Mesenchymal stem cell (in vitro differentiated cells and primary cell): Measurements from ENCODE around the gene ADGRV1.
"Not testable (repeated sequence)": the region's sequence is repeated elsewhere in the genome, so short reads cannot be mapped to it uniquely, and the experiment has no call there.

Experiments used
- DNase-seq: peaks from one replicate; pipeline ENCODE4 v3.0.0-alpha.2; 2013
- H2AFZ ChIP-seq: one replicate; pipeline ENCODE4 v1.6.1; 2013; ENCODE audit warnings: low read depth, mild to moderate bottlenecking, control low read depth, inconsistent platforms, low read length, moderate library complexity
- H2AK5ac ChIP-seq: 2 replicates; pipeline ENCODE4 v1.6.1; 2013; ENCODE audit warnings: low read length, moderate library complexity, mild to moderate bottlenecking, inconsistent platforms; ENCODE audit not compliant: severe bottlenecking
- H2BK120ac ChIP-seq: one replicate; pipeline ENCODE4 v1.6.1; 2013; ENCODE audit warnings: low read depth, mild to moderate bottlenecking, inconsistent platforms, low read length, moderate library complexity
- H2BK12ac ChIP-seq, 2 experiments: one replicate each; pipeline ENCODE4 v1.6.1; 2013; ENCODE audit warnings: inconsistent platforms in 2 of 2, low read length in 2 of 2, mild to moderate bottlenecking in 2 of 2, moderate library complexity in 2 of 2, control low read depth in 1 of 2
- H2BK15ac ChIP-seq: one replicate; pipeline ENCODE4 v1.6.1; 2013; ENCODE audit warnings: mild to moderate bottlenecking, low read depth, inconsistent platforms; ENCODE audit not compliant: poor library complexity, severe bottlenecking
- H2BK5ac ChIP-seq: 2 replicates; pipeline ENCODE4 v1.6.1; 2013; ENCODE audit warnings: low read depth, mild to moderate bottlenecking, low read length, control low read depth, inconsistent platforms; ENCODE audit not compliant: poor library complexity, severe bottlenecking
- H3K14ac ChIP-seq, 2 experiments: one replicate each; pipeline ENCODE4 v1.6.1; 2013; ENCODE audit warnings: inconsistent platforms in 2 of 2, low read length in 2 of 2, control low read depth in 1 of 2, mild to moderate bottlenecking in 1 of 2, moderate library complexity in 1 of 2
- H3K18ac ChIP-seq, 2 experiments: one replicate each; pipeline ENCODE4 v1.6.1; 2013; ENCODE audit warnings: inconsistent platforms in 2 of 2, low read length in 2 of 2, control low read depth in 1 of 2, low read depth in 1 of 2, mild to moderate bottlenecking in 1 of 2
- H3K23ac ChIP-seq, 2 experiments: one replicate each; pipeline ENCODE4 v1.6.1; 2013; ENCODE audit warnings: inconsistent platforms in 2 of 2, low read length in 2 of 2, mild to moderate bottlenecking in 2 of 2, moderate library complexity in 2 of 2, control low read depth in 1 of 2
- H3K27ac ChIP-seq: 2 replicates; pipeline ENCODE4 v1.5.1; 2013; ENCODE audit warnings: mild to moderate bottlenecking, moderate library complexity, low read length, control low read depth, inconsistent platforms; ENCODE audit not compliant: poor library complexity, severe bottlenecking
- H3K27me3 ChIP-seq, 2 experiments: 2 replicates each; pipeline versions ENCODE4 v1.6.1 to v1.7.0; 2013; ENCODE audit warnings: low read length in 2 of 2, mild to moderate bottlenecking in 2 of 2, moderate library complexity in 2 of 2, control low read depth in 1 of 2, inconsistent platforms in 1 of 2; ENCODE audit not compliant: control insufficient read depth in 1 of 2, insufficient read depth in 1 of 2
- H3K36me3 ChIP-seq, 2 experiments: 2 replicates each; pipeline versions ENCODE4 v1.6.1 to v1.7.0; 2013; ENCODE audit warnings: low read length in 2 of 2, control low read depth in 1 of 2, inconsistent platforms in 1 of 2, low read depth in 1 of 2, mild to moderate bottlenecking in 1 of 2; ENCODE audit not compliant: insufficient read depth in 2 of 2, control insufficient read depth in 1 of 2
- H3K4ac ChIP-seq, 2 experiments: one replicate each; pipeline ENCODE4 v1.6.1; 2013; ENCODE audit warnings: inconsistent platforms in 2 of 2, low read length in 2 of 2, mild to moderate bottlenecking in 2 of 2, moderate library complexity in 2 of 2, control low read depth in 1 of 2, low read depth in 1 of 2
- H3K4me1 ChIP-seq: 2 replicates; pipeline ENCODE4 v1.6.1; 2013; ENCODE audit warnings: low read depth, low read length, control low read depth; ENCODE audit not compliant: control insufficient read depth, insufficient read depth
- H3K4me2 ChIP-seq: 2 replicates; pipeline ENCODE4 v1.6.1; 2013; ENCODE audit warnings: low read length, mild to moderate bottlenecking, inconsistent platforms; ENCODE audit not compliant: poor library complexity, severe bottlenecking
- H3K4me3 ChIP-seq, 2 experiments: 2 replicates each; pipeline versions ENCODE4 v1.5.1 to v1.7.0; 2013; ENCODE audit warnings: low read length in 2 of 2, mild to moderate bottlenecking in 2 of 2, control low read depth in 1 of 2, low read depth in 1 of 2; ENCODE audit not compliant: insufficient read depth in 1 of 2
- H3K79me1 ChIP-seq: replicated peaks from 2 replicates; pipeline ENCODE4 v1.6.1; 2013; ENCODE audit warnings: mild to moderate bottlenecking, control low read depth, low read length, inconsistent platforms; ENCODE audit not compliant: poor library complexity, severe bottlenecking
- H3K9ac ChIP-seq: 2 replicates; pipeline ENCODE4 v1.7.0; 2013; ENCODE audit warnings: mild to moderate bottlenecking, low read length, moderate library complexity
- H3K9me3 ChIP-seq: 2 replicates; pipeline ENCODE4 v1.7.0; 2013; ENCODE audit warnings: mild to moderate bottlenecking, low read length; ENCODE audit not compliant: control insufficient read depth
- H4K8ac ChIP-seq: one replicate; pipeline ENCODE4 v1.6.1; 2013; ENCODE audit warnings: inconsistent platforms, mild to moderate bottlenecking, low read length, moderate library complexity
- H4K91ac ChIP-seq: one replicate; pipeline ENCODE4 v1.6.1; 2013; ENCODE audit warnings: mild to moderate bottlenecking, low read length, inconsistent platforms
- WGBS: methylation state at CpG from one replicate; pipeline ENCODE4 v1.1.7; 2013; ENCODE audit warnings: mixed read lengths; 5-methylcytosine and 5-hydroxymethylcytosine counted together

The ADGRV1 gene

GRCh38 chr5:90921418-90921973 lies 362.9 kb downstream of the ADGRV1 start:
- no peak overlapping the region for H4K91ac ChIP-seq
- no peak overlapping the region for H3K4ac ChIP-seq
- no peak overlapping the region for H3K4me3 ChIP-seq
- no peak overlapping the region for H2AK5ac ChIP-seq
- H3K4me1 ChIP-seq, result no peaks in the 10 kb centered on the region
- H2BK5ac ChIP-seq, result no peak overlapping the region
- H3K27ac ChIP-seq, result no peak overlapping the region
- no peaks in the 10 kb centered on the region for H3K36me3 ChIP-seq
- H2BK120ac ChIP-seq, result no peak overlapping the region
- no peak overlapping the region for H3K9ac ChIP-seq
- H3K4me2 ChIP-seq, result no peak overlapping the region
- H4K8ac ChIP-seq, result peak overlapping the region; percentile 50
- no peak for DNase-seq
- WGBS, result 80% methylated on average over 2 of the region's 2 CpGs
- H3K9me3 ChIP-seq, result no peaks in the 10 kb centered on the region
- H3K18ac ChIP-seq, result no peak overlapping the region
- H2BK15ac ChIP-seq, result no peak overlapping the region
- no peak overlapping the region for H3K14ac ChIP-seq
- peak overlapping the region in 1 of 2 experiments; percentile 50 for H2BK12ac ChIP-seq
- H3K79me1 ChIP-seq, result no peaks in the 10 kb centered on the region
- no peak overlapping the region for H3K23ac ChIP-seq
- no peak overlapping the region for H2AFZ ChIP-seq
- no peaks in the 10 kb centered on the region for H3K27me3 ChIP-seq

GRCh38 chr5:90924222-90924621 lies 365.6 kb downstream of the ADGRV1 start:
- not testable (repeated sequence) for H4K8ac ChIP-seq, H3K14ac ChIP-seq, H3K27me3 ChIP-seq, H4K91ac ChIP-seq, H3K4ac ChIP-seq, H3K36me3 ChIP-seq, H3K79me1 ChIP-seq, H2AFZ ChIP-seq, H3K4me3 ChIP-seq, H3K18ac ChIP-seq, H2AK5ac ChIP-seq, H3K27ac ChIP-seq, H3K9ac ChIP-seq, H2BK12ac ChIP-seq, H2BK15ac ChIP-seq, H3K4me1 ChIP-seq, H3K23ac ChIP-seq, DNase-seq, H2BK120ac ChIP-seq, H3K4me2 ChIP-seq, H3K9me3 ChIP-seq, H2BK5ac ChIP-seq
- WGBS, result 100% methylated on average over 2 of the region's 2 CpGs

- not testable (repeated sequence) for H2BK120ac ChIP-seq, H2AFZ ChIP-seq, H3K79me1 ChIP-seq, H3K4me3 ChIP-seq, H3K9ac ChIP-seq, H4K91ac ChIP-seq, DNase-seq, H3K27ac ChIP-seq, H2AK5ac ChIP-seq, H3K27me3 ChIP-seq, H2BK15ac ChIP-seq, H2BK5ac ChIP-seq, H3K23ac ChIP-seq, H3K4me2 ChIP-seq, H3K36me3 ChIP-seq, H2BK12ac ChIP-seq, H3K4me1 ChIP-seq, H4K8ac ChIP-seq, H3K14ac ChIP-seq, H3K9me3 ChIP-seq, H3K18ac ChIP-seq, H3K4ac ChIP-seq
- 88% methylated on average over 27 of the region's 29 CpGs for WGBS
Observed at GRCh38 chr5:90929013-90929839, 370.6 kb downstream of the ADGRV1 start.

GRCh38 chr5:90930062-90930461 lies 371.5 kb downstream of the ADGRV1 start:
- no peak overlapping the region for H2BK5ac ChIP-seq
- H3K14ac ChIP-seq, result no peak overlapping the region
- no peaks in the 10 kb centered on the region for H3K36me3 ChIP-seq
- H4K8ac ChIP-seq, result no peak overlapping the region
- H3K4me1 ChIP-seq, result no peaks in the 10 kb centered on the region
- H3K9ac ChIP-seq, result no peak overlapping the region
- no peak overlapping the region for H3K27ac ChIP-seq
- DNase-seq, result no peak
- WGBS, result 25% methylated on average over 1 of the region's 5 CpGs
- H2AFZ ChIP-seq, result no peak overlapping the region
- no peaks in the 10 kb centered on the region for H3K9me3 ChIP-seq
- no peak overlapping the region for H3K4ac ChIP-seq
- no peak overlapping the region for H2BK120ac ChIP-seq
- no peak overlapping the region for H3K23ac ChIP-seq
- H2BK12ac ChIP-seq, result no peak overlapping the region
- no peak overlapping the region for H3K18ac ChIP-seq
- H3K27me3 ChIP-seq, result no peaks in the 10 kb centered on the region
- H4K91ac ChIP-seq, result no peak overlapping the region
- H3K4me2 ChIP-seq, result no peak overlapping the region
- H3K4me3 ChIP-seq, result no peak overlapping the region
- H2AK5ac ChIP-seq, result no peak overlapping the region
- no peaks in the 10 kb centered on the region for H3K79me1 ChIP-seq
- no peak overlapping the region for H2BK15ac ChIP-seq
